Right lobe of liver (tissue), 4 donors: Measurements from ENCODE around the gene FLYWCH2.

Experiments used
- POLR2A ChIP-seq: fragments of 450-650 bp; IDR thresholded peaks from one replicate; pipeline ENCODE4 v1.6.1; 2017; ENCODE audit warnings: antibody characterized with exemption, mild to moderate bottlenecking
- TF ChIP-seq, protein P1 (sequence below), 4 donors: fragments of 200-600 bp in 3 of 4; fragments of 450-650 bp in 1 of 4; IDR thresholded peaks; one replicate each; pipeline versions ENCODE4 v1.5.1 to v1.8.0; 2016 to 2022; ENCODE audit warnings: antibody characterized with exemption in 4 of 4, mild to moderate bottlenecking in 2 of 4
- donor health status: DM: no; HTN: no; CAD: no.
- donor health status: DM: no; HTN: no; CAD: no.
- donor health status: DM: no; HTN: yes; CAD: no.

GRCh38 chr16:2853531-2854073, 29.4 kb upstream of the FLYWCH2 start:
- TF ChIP-seq, protein P1, sequence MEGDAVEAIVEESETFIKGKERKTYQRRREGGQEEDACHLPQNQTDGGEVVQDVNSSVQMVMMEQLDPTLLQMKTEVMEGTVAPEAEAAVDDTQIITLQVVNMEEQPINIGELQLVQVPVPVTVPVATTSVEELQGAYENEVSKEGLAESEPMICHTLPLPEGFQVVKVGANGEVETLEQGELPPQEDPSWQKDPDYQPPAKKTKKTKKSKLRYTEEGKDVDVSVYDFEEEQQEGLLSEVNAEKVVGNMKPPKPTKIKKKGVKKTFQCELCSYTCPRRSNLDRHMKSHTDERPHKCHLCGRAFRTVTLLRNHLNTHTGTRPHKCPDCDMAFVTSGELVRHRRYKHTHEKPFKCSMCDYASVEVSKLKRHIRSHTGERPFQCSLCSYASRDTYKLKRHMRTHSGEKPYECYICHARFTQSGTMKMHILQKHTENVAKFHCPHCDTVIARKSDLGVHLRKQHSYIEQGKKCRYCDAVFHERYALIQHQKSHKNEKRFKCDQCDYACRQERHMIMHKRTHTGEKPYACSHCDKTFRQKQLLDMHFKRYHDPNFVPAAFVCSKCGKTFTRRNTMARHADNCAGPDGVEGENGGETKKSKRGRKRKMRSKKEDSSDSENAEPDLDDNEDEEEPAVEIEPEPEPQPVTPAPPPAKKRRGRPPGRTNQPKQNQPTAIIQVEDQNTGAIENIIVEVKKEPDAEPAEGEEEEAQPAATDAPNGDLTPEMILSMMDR (IDR thresholded peaks at IDR 0.05) = no peak
- no peak for TF ChIP-seq POLR2A
